ENCODE measurements around the gene RASL10B.
A peak's percentile ranks its signal among the peaks of the same experiment; 100 is the strongest.
"Not testable (repeated sequence)": the region's sequence is repeated elsewhere in the genome, so short reads cannot be mapped to it uniquely, and the experiment has no call there.

The RASL10B gene

DNA sequence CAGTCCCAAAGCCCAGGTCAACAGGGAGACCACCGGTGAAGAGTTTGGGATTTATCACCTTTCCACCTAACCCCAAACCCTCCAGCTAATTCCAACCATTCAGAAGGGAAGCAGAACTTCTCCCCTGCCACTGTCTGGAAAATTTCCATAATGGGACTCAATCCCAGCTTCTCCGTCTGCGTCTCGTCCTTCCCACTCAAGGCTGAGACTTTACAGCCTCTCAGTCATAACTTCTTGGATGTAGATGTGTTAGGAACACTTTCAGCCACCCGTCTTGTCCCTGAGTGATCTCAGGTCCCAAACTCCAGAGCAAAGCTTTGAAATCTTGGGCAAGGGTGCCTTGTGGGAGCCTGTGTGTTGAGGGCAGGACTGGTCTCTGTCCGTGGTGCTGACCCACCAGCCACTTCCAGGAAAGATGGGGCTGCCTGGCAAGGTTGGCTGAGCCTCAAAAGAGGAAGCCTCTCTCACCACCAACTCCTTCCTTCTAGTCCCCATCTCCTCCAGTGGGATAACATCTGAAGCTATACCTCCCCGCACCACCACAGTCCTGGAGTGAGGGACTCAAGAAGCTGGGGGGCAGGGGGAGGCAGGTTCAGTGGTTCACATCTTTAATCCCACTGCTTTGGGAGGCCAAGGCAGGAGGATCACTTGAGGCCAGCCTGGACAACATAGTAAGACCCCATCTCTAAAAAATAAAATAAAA is 12.3 kb downstream of the RASL10B start:
- DNase-seq: peak; percentile 66 to 73

DNA sequence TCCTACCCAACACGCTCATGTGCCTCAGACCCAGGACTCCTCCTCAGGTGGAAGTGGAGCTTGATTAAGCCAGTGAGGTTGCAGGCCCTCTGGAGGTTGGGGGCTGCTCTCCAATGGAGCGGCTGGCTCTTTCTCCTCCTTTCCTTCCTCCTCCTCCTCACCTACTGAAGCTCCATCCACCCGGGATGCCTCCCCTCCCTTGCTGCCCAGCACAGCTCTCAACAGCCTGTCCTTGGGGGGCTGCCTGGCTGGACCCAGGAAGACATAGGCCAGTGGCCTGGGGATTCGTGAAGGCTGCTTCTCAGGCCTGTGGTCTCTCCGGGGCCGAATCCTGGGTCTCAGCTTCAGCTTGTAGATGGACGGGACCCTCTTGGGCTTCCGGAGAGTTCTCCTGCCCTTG is 13.4 kb downstream of the RASL10B start:
- no peak for DNase-seq

DNA sequence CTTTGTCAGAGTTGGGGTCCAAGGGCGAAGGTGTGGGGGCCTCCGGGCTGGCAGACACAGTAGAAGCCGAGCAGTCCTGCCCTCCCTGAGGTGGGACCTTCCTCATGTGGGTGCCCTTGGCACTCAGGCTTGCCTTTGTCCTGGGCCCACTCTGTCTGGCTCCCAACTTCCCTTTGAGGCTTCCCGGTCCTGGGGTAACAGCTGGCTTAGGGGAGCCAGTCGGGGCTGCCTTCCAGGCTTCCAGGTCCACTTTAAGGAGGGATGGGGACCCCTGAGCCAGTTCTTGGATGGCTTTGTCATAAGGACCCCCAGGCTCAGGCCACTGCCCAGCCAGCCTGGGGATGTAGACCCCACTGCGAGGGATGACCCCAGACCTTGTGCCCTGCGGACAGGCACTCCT is 13.8 kb downstream of the RASL10B start:
- DNase-seq: no peak

DNA sequence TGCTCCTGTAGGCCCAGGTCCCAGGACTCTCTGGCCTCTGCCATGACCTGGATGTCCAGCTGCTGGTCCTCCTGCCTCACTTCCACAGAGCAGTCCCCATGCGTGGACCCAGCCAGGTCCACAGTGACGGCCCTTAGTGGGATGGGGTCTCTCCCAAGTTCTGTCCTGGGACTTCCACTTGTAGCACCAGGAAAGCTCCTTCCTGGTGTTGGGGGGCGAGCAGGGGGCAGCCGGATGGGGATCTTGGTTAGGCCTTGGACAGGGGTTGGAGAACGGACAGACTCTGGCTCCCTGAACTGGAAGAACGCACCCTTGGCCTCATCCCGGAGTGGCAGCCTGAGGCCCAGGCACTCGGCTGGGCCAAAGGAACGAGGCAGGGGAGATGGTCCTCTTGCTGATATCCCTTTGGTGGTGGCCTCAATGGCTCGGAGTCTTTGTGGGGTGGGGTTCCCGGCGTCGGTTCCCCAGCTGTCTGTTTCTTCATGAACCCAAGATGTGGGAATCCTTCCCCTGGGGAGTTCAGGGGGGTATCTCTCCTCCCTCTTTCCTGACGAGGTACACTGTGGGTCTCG is 14.4 kb downstream of the RASL10B start:
- no peak for DNase-seq

DNA sequence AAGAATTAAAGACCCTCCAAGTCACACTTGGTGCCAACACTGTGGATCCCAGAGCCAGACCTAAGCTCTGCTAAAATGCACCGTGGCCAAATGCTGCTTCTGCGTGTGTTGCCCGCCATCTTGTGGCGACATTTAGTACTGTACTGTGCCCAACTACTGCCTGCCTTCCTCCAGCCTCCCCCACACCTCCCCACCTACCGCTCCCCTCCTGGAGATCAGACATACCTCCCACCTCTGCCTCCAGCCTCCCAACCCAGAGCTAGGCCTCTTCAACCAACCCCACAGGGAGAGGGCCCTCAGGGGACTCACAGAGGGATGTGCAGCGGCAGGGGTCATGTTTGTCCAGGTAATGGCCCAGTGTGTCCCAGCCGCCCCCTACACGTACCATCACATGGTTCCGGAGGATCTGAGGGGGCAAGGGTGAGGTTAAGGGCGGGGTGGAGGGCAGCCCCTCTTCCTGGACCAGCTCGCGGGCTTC is 16.1 kb downstream of the RASL10B start:
- peak; percentile 71 to 76 for DNase-seq

DNA sequence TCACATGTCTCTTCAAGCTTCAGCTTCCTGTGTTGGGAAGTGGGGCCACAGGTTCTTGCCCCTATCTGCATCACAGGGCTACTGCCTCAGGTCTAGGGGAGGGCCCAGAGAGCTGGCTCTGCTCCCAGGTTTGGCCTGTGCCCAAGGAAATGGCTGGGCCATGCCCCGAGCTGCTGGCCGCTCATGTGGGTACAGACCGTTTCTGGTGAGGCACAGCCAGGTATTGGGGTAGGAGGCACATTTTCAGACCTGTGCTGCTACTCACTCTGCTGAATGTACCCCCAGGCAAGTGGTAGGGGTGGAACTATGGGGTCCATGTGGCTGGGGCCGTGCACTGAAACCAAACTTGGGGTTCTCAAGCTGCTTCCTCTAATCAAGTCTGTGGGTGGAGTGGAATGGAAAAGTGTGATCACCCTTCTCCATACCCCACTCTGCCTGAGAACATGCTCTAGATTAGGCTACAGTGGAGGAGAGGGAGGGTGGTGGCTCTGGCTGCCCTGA is 17.0 kb downstream of the RASL10B start:
- no peak for DNase-seq

DNA sequence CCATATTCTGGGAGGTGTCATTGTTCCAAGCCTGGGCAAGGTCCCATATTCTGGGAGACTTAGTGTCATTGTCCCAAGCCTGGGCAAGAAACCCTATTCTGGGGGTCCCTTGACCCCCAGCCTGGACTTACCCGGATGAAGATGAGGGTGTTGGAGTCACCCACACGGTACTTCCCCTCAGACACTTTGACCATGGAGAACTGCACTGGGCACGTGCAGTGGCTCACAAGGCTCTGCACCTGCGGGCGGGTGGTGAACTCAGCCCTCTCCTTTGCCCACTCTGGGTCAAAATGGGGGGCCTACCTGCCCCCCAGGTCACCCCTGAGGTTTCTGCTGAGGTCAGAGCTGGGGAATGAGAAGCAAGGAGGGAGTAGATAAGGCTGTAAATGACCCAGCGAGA is 17.5 kb downstream of the RASL10B start:
- DNase-seq: no peak

DNA sequence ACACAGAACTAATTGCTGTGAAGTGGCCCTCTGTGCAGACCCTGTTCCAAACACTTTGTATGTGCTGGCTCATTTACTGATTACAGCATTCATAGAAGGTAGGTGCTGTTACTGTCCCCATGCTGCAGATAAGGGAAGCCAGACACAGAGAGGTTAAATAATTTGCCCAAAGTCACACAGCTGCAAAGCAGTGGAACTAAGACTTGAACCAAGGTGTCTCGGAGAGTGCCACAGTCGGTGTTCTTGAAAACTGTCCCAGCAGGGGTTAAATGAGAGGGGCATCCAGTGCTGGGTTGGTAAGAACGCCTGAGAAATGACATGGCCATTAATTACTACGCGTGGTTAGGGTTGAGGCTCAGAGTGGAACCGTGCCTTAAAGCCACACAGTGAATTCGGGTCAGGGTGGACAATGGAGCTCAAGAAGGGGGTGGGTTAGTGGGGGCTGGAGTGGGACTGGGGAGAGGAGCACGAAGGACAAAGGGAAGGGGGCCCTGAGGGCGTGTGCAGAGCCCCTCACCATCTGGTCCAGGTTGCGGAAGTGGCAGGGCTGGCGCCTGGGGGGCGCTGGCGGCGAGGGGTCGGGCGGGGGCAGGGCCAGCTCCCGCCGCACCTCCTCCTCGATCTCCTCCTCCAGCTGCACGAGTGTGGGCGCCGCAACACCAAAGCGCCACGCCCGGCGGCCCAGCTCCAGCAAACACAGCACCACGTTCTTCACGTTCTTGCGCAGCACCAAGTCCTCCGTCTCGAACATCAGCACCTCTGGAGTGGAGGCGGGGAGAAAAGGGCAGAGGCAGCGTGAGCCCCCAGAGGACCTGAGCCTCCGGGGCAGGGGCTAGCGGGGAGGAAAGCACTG is 18.3 kb downstream of the RASL10B start:
- DNase-seq: no peak

DNA sequence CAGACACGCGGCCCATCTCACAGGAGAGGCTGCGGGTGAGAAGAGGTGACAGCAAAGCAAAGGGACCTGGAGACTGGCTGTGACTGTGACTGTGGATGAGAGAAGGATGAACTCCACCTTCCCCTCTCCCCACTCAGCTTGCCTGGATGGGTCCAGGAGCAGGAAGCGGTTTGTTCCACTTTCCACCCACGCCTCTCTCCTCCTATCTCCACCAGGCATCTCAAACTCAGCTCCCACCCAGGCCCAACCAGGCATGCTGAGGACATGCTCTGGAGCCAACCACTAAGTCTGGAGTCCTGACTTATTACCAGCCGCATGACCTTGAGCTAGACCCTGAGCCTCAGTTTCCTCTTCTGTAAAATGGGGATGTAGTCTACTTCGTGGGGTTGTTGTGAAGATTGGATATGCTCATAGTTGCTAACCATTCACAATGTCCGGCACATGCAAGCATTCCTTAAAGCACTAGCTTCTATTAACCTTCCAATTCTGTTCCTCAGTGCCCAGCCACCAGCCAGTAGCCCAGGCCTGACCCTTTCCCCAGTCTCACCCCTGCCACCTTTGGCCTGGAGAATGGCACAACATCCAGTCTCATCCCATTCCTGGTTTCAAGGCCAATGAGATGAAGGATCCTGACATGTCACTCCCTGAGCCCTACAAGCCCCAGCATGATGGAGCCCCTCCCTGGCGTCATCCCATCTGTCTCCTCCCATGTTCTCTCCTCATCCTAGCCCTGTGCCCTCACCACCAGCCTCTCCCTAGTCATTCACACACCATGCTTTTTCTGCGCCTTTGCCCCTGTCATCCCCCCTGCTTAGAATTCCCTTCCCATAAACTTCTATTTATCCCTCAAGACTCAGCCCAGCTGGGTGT is 19.3 kb downstream of the RASL10B start:
- no peak for DNase-seq

DNA sequence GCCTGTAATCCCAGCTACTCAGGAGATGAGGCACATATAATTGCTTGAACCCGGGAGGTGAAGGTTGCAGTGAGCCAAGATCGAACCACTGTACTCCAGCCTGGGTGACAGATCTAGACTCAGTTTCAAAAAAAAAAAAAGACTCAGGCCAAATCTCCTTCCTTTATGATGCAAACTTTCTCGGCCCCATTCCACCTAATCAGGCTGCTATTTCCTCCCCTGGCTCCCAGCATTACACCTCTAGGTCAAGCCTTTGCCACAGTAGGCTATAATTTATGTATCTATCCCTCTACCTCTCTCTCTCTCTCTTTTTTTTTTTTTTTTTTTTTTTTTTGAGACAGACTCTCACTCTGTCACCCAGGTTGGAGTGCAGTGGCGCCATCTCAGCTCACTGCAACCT is 20.1 kb downstream of the RASL10B start:
- DNase-seq: not testable (repeated sequence)

DNA sequence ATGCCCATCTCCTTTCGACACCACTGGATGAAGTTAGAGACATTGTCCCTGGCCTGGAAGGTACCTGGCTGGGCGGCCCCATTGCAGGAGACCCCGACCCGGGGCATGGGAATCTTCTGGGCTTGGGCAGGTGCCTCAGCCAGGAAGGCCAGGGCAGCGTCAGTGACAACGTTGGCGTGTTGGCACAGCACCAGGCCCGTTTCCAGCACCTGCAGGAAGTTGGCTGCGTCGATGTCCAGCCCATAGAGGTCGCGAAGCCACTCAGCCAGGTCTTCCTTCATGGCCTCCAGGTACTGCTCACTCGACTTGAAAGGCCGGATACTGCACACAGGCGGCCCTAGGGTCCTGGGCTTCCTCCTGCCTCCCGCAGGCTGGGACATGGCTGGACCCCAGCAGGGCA is 21.0 kb downstream of the RASL10B start:
- DNase-seq: no peak

DNA sequence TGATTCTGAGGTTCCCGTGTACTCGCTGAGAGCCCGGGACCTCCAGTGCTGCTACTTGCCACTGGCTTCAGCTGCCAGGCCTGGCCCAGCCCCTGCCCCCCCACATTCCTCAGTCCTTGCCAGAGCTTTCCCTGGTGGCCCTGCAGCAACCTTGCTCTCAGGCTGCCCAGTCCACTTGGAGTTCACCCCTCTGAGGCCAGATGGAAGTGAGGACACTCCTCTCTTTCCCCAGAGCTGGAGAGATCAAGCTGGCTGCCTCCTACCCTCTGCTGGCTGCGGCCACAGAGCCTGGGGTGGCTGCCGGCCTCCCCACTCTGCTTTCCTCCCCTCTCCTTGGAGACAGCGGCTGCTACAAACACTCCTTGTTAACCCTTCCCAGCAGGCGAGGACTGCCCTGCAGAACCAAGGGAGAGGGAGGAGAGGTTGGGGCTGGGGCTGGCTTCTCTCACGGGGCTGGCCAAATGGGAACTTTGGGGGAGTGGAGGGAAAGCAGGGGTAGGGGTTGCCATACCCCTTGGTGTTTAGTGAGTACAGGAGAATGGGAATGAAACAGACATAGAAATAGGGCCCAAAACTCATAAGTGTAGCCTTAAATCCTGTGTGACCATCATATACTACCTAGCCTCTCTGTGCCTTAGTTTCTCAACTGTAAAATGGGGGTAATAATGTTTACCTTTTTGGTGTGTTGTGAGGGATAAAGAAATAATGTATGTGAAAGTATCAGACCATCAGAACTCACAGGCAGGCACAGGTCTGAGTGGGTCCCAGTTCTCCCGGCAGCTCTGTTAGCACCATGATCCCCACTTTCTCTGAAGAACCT is 21.7 kb downstream of the RASL10B start, which contains the start of gene GAS2L2:
GAS2L2 (minus strand) TSS at position 295 of the 820 bp plus-strand sequence. CDS start 389 bp downstream, outside the sequence.
- DNase-seq: no peak

DNA sequence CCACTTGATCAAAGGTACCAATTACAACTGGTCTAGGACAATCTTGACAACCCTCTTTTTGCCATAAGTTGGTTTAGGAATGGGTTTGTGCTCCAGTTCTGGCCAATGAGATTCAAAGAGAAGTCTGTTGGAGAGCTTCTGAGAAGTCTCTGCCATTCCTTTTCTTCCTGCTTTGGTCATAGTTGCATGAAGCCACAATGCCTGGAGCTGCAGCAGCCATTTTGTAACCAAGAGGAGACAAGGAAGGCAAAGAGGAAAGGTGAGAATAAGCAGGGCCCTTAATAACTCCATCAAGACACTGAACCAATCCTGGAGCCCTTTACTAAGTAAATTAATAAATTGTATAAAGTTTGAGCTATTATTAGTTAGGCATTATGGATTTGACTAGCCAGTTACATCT is 25.8 kb downstream of the RASL10B start:
- no peak for DNase-seq

DNA sequence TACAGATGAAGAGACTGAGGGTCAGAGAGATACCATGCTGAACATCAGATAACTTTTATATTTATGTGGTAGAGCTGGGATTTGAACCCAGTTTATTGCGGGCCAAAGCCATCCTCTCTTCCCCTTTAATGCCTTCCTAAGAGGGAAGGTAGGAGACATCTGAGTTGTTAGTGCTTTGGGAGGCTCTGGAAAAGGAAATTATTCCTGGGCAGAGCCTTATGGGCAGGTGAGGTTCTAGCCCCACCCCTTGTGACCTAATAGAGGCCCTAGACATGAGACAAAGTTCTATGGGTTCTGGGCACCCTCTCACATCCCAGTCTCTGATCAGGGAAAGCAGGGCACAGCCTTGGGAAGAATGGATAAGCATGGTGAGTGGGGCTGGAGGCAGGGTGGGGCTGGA is 29.1 kb downstream of the RASL10B start, which contains the start of gene C17orf50:
C17orf50 (plus strand) TSS at position 301 of the 400 bp plus-strand sequence; CDS start at position 356, 55 bp downstream.
- no peak for DNase-seq

DNA sequence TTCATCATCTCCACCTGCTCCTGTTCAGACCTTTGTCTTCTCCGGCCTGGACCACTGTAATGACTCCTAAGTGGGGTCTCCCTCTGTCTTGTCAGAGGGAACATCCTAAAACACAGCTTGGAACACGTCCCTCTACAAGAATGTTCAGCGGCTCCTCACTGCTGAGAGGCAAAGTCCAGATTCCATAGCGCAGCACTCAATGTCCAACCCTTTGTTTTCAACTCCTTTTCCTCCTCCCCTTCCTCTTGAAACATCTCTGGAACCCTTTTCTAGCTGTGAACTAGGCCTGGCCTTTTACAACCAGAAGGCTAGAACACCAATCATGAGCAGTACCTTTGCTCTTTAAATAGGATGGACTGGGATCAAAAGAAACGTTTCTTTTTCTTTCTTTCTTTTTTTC is 30.2 kb downstream of the RASL10B start:
- no peak for DNase-seq

DNA sequence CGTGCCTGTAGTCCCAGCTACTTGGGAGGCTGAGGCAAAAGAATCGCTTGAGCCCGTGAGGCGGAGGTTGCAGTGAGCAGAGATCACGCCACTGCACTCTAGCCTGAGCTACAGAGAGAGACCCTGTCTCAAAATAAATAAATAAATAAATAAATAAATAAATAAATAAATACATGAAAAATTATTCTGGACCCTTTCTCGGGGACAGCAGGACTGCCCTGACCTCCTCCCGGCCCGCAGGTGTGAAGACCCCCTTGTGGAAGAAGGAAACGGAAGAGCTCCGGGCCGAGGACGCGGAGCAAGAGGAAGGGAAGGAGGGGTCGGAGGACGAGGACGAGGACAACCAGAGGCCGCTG is 32.3 kb downstream of the RASL10B start:
- DNase-seq: no peak

DNA sequence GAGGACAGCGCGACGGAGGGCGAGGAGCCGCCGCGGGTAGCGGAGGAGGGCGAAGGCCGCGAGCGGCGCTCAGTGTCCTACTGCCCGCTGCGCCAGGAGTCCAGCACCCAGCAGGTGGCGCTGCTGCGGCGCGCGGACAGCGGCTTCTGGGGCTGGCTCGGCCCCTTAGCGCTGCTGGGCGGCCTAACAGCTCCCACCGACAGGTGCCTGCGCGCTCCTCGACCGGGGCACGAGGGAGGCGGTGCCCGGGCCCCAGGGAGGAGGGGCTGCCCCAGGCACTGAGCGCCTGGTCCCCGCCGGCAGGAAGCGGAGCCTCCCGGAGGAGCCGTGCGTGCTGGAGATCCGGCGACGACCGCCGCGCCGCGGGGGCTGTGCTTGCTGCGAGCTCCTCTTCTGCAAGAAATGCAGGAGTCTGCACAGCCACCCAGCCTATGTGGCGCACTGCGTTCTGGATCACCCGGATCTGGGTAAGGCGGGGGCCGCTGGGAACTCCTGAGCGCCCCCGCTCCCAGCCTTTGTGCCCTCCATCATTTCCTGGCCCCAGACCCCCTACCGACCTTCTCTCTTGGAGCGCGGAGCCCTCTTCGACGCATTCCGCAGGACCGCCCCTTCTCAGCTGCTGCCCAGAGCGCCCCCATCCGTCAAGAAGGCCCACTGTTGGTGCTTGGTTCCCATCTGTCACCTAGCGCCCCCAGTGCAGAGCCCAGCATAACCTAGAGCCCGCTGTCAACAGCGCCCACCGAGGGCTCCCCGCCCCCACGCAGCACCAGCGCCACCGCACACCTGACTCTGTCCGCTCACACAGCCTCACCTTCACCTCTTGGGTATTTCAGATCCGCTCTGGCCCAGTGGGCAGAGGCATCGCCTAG is 32.9 kb downstream of the RASL10B start:
- DNase-seq: peak; percentile 91 to 94

DNA sequence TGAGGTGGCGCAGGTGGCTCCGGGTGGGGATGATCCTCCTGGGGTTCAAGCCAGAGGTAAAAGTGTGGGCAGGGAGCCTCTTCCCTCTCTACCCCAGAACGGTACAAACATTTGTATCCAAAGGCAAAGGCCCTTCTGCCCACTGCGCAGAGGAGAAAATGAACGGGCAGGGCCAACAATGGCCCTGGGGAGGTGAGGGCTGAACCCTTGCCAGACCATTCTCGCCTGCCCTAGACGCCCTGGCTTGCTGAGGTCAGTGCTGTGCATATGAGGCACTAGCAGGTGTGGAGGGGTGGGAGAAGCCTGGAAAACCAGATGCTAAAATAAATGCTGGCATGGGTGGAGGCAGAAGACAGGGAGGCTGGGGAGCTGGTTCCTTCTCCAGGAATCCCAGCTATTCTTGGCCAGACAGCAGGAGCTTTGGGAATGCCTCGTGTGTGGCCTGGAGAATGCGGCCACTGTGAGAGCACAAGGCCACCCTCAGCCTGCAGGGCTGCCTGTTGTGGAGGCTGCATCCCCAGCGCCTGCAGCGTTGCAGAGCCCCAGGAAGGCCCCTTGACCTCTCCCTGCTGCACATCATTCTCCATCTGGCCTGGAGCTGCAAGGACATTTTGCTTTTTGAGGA is 33.8 kb downstream of the RASL10B start:
- DNase-seq: no peak

DNA sequence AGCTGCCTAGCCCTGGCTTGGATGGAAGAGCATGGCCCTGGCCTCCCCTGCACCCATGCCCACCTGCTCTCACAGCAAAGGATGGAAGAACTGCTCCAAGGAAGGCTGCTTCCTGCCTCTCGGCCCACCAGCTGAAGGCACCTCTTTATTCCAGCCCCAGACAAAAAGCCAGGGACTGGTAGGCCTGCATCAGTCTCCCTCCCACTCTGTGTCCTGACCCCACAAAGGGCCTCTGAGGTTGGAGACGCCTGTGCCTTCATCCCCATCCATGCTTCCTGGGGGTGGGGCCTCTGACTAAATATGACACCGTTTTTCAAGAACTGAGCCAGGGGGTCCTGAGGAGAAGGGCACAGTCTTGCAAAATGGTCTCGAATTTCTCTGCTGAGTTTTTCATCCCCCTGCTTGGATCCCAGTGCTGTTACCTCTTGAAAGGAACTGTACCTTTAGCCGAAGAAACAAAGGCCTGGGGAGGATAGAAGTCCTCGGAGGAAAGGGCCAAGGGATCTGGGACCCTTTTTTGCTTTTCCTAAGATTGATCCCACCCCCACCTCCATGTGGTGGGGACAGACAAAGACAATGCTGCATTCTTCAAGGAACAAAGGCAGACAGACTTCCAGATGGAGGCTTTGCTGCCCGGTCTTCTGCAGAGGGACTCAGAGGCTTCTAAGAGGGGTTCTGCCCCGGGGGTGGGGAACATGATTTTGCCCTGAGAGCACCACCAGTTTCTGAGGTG is 34.5 kb downstream of the RASL10B start:
- no peak for DNase-seq
